GM12878 (cell line): ENCODE data around the gene MARVELD3. TPM values are rescaled to one million over a fixed set of nuclear protein-coding genes. Genes with fewer than 3 reads are reported as not detected.

Experiments
- ATAC-seq: fragments of 200-7000 bp; cut with Tn5 transposase; 3 replicates; pipeline ENCODE4 v1.9.1; 2020; ENCODE audit warnings: mild to moderate bottlenecking, moderate library complexity
- BruUV-seq: library from RNA; stranded (reverse); fragments of 400-500 nt; replicated peaks from 2 replicates; lab custom pipeline; 2021; lab: Mats Ljungman, UMichigan
- CTCF ChIA-PET: fragments of 300-600 bp; sonication (Branson Sonifier 250); formaldehyde crosslinking; extraction: SDS; loops from one replicate; lab custom pipeline; 2021; ENCODE audit warnings: inconsistent platforms; lab: Yijun Ruan, JAX
- POLR2A ChIA-PET: fragments of 350-600 bp; formaldehyde crosslinking; extraction: SDS; loops from one replicate; lab custom pipeline; 2021; ENCODE audit warnings: inconsistent platforms; lab: Charles Lee
- RAD21 ChIA-PET: fragments of 300-600 bp; sonication (Branson Sonifier 250); formaldehyde crosslinking; loops from one replicate; lab custom pipeline; 2023; ENCODE audit warnings: antibody characterized with exemption; ENCODE audit not compliant: unreplicated experiment; lab: Charles Lee
- SMC1A ChIA-PET: fragments of 300-600 bp; sonication (Branson Sonifier 250); formaldehyde crosslinking; loops from one replicate; lab custom pipeline; 2023; ENCODE audit not compliant: unreplicated experiment, uncharacterized antibody; lab: Charles Lee
- DNase-seq: peaks from one replicate; pipeline ENCODE4 v3.0.0-alpha.2; 2011; ENCODE audit warnings: low read depth, low spot score
- FAIRE-seq: peaks from 3 replicates; lab custom pipeline; 2011; peaks lifted over from hg19 to GRCh38; lab: Jason Lieb, UNC
- H2AFZ ChIP-seq: 2 replicates; pipeline ENCODE4 v1.6.0; 2011; ENCODE audit warnings: low read depth, low read length, control low read depth; ENCODE audit not compliant: control insufficient read depth
- H3K27ac ChIP-seq: 2 replicates; pipeline ENCODE4 v1.5.1; 2011; ENCODE audit warnings: control low read depth; ENCODE audit not compliant: control insufficient read depth, insufficient read depth
- H3K27me3 ChIP-seq, 2 experiments: replicated peaks in 1 of 2; 2 replicates each; pipeline versions ENCODE4 v1.6.0 to v1.6.1; 2011; ENCODE audit warnings: low read length in 1 of 2; ENCODE audit not compliant: control insufficient read depth in 2 of 2, insufficient read depth in 2 of 2
- H3K36me3 ChIP-seq, 2 experiments: 2 replicates each; pipeline ENCODE4 v1.5.1; 2011; ENCODE audit warnings: low read length in 1 of 2; ENCODE audit not compliant: control insufficient read depth in 2 of 2, insufficient read depth in 2 of 2
- H3K4me1 ChIP-seq: 2 replicates; pipeline ENCODE4 v1.6.1; 2011; ENCODE audit warnings: mild to moderate bottlenecking, low read length, moderate library complexity, mixed read lengths; ENCODE audit not compliant: control insufficient read depth, insufficient read depth
- H3K4me2 ChIP-seq: 2 replicates; pipeline ENCODE4 v1.6.0; 2011; ENCODE audit warnings: control low read depth; ENCODE audit not compliant: control insufficient read depth, insufficient read depth
- H3K4me3 ChIP-seq: fragments of 200-600 bp; sonication (generic); 2 replicates; pipeline ENCODE4 v1.5.1; 2016
- H3K79me2 ChIP-seq: 2 replicates; pipeline ENCODE4 v1.6.0; 2011; ENCODE audit warnings: low read length; ENCODE audit not compliant: control insufficient read depth, insufficient read depth
- H3K9ac ChIP-seq: 2 replicates; pipeline ENCODE4 v1.8.0; 2011; ENCODE audit warnings: low read length, control low read depth, mixed read lengths; ENCODE audit not compliant: control insufficient read depth, insufficient read depth
- H3K9me3 ChIP-seq: replicated peaks from 3 replicates; pipeline ENCODE4 v1.5.1; 2011; ENCODE audit warnings: mild to moderate bottlenecking, low read length; ENCODE audit not compliant: control insufficient read depth, insufficient read depth
- H4K20me1 ChIP-seq: 2 replicates; pipeline ENCODE4 v1.6.0; 2011; ENCODE audit not compliant: control insufficient read depth, insufficient read depth
- ATF2 ChIP-seq: IDR thresholded peaks from 2 replicates; pipeline ENCODE4 v1.6.1; 2012; ENCODE audit warnings: low read length, inconsistent platforms
- BRCA1 ChIP-seq: IDR thresholded peaks from 2 replicates; pipeline ENCODE4 v1.6.1; 2011; ENCODE audit warnings: low read depth, low read length, improper control_type of control experiment
- FOXM1 ChIP-seq: IDR thresholded peaks from 2 replicates; pipeline ENCODE4 v1.6.1; 2012; ENCODE audit warnings: low read depth, mild to moderate bottlenecking, inconsistent platforms, low read length, moderate library complexity
- RBBP5 ChIP-seq: fragments of 200-600 bp; sonication (generic); conservative IDR thresholded peaks from 2 replicates; pipeline ENCODE4 v1.6.1; 2016
- REST ChIP-seq: IDR thresholded peaks from 2 replicates; pipeline ENCODE4 v1.6.1; 2012; ENCODE audit warnings: mild to moderate bottlenecking, low read depth, low read length
- RUNX3 ChIP-seq: IDR thresholded peaks from 2 replicates; pipeline ENCODE4 v1.6.1; 2012; ENCODE audit warnings: low read length, inconsistent platforms
- SUZ12 ChIP-seq: fragments of 200-600 bp; sonication (generic); IDR thresholded peaks from one replicate; pipeline ENCODE4 v1.6.1; 2018; ENCODE audit warnings: antibody characterized with exemption, mild to moderate bottlenecking; ENCODE audit not compliant: unreplicated experiment
- TAF1 ChIP-seq: IDR thresholded peaks from 2 replicates; pipeline ENCODE4 v1.6.1; 2011; ENCODE audit warnings: mild to moderate bottlenecking, low read depth, low read length, borderline replicate concordance
- ZNF687 ChIP-seq: fragments of 450-650 bp; IDR thresholded peaks from 2 replicates; pipeline ENCODE4 v1.6.1; 2017; ENCODE audit warnings: mild to moderate bottlenecking, moderate library complexity
- WGBS: methylation state at CpG from one replicate; pipeline ENCODE4 v1.1.6; 2016; ENCODE audit warnings: low lambda C conversion rate; ENCODE audit not compliant: insufficient replicate concordance, insufficient coverage; ENCODE audit errors: missing lambda C conversion rate; 5-methylcytosine and 5-hydroxymethylcytosine counted together
- in situ Hi-C: fragments of 300-500 bp; cut with MboI; formaldehyde crosslinking; loops from 9 replicates; pipeline ENCODE4 v1.14.3; 2018; ENCODE audit warnings: mixed read lengths
- intact Hi-C: fragments of 100-400 bp; cut with micrococcal nuclease; formaldehyde crosslinking; loops from one replicate; pipeline ENCODE4 v1.14.2; 2022; ENCODE audit not compliant: unreplicated experiment
- polyA plus RNA-seq, 11 experiments: library from polyadenylated mRNA; depleted of rRNA in 4 of 11; unstranded in 6 of 11; stranded (reverse) in 5 of 11; fragments of >200 nt; fragmentation: Nextera tagmentation in 4 of 11; fragmentation: Illumina TruSeq in 1 of 11; extraction: Ambion mirVana in 4 of 11; extraction: Trizol in 1 of 11; gene quantifications; 1 replicate in 1 of 11; 2 replicates in 10 of 11; pipeline versions ENCODE4 v1.2.1 to v1.2.3, GENCODE V29; 2011 to 2016; ENCODE audit warnings: inconsistent platforms in 2 of 11, missing spikeins in 2 of 11, low read depth in 1 of 11
- total RNA-seq, 4 experiments: library from RNA; depleted of rRNA in 3 of 4; stranded (reverse); fragments of >200 nt in 3 of 4; fragmentation: Illumina TruSeq in 1 of 4; extraction: Trizol in 1 of 4; gene quantifications; 2 replicates each; pipeline versions ENCODE4 v1.2.1 to v1.2.3, GENCODE V29; 2013 to 2021

MARVELD3 gene
- total and polyA plus RNA-seq, 10 of the 15 experiments (the other 5 are each of a cell fraction or from before 2014, with no cell fraction given), result 0.03 to 0.18 (median 0.09) TPM; not detected in 4

- no peak for TF ChIP-seq REST
These were observed 5.8 kb downstream of the MARVELD3 start (continued) for GRCh38 chr16:71631776-71632175.

- ATAC-seq, result no peak
- SMC1A ChIA-PET, result interaction anchor here (1.4 kb wide), 1 partner anchor 29 kb away, joined by 3 read pairs; no protein-coding TSS in a partner anchor
- H3K36me3 ChIP-seq, result no peaks in the 10 kb centered on the region
- in situ Hi-C loops, result no loop called here
- H2AFZ ChIP-seq, result no peak overlapping the region
- H4K20me1 ChIP-seq, result no peaks in the 10 kb centered on the region
- 0% methylated on average over 2 of the region's 2 CpGs for WGBS
- POLR2A ChIA-PET, result no interaction called here
- no peaks in the 10 kb centered on the region for H3K9me3 ChIP-seq
- intact Hi-C loops, result no loop called here
- H3K79me2 ChIP-seq, result no peaks in the 10 kb centered on the region
- no peak overlapping the region for H3K9ac ChIP-seq
- TF ChIP-seq TAF1 (no peak), RBBP5 (no peak), BRCA1 (no peak), ATF2 (no peak), SUZ12 (no peak), RUNX3 (no peak), FOXM1 (no peak), ZNF687 (no peak)
- TF ChIP-seq, all 136 proteins: peak for 0
- no peak for DNase-seq
- Histone ChIP-seq H3K27ac (no peak overlapping the region), H3K4me3 (no peak overlapping the region), H3K4me2 (no peak overlapping the region), H3K27me3 (no peaks in the 10 kb centered on the region), H3K4me1 (no peaks in the 10 kb centered on the region)
- RAD21 ChIA-PET, result no interaction called here
- CTCF ChIA-PET, result interaction anchor here (0.6 kb wide), 1 partner anchor 20 kb away, joined by 4 read pairs; no protein-coding TSS in a partner anchor
- no peak for FAIRE-seq
- no TSS peak for BruUV-seq
These were observed 9.6 kb downstream of the MARVELD3 start for GRCh38 chr16:71635632-71636031.
